ENCODE results near the gene WARS2.

The WARS2 gene

GRCh38 chr1:119093721-119094120 lies 46.7 kb downstream of the WARS2 start:
- H3K27ac ChIP-seq (ENCODE audit: low read depth, low read length, poor library complexity, severe bottlenecking) = no peak overlapping the region
- H3K4me1 ChIP-seq (ENCODE audit: insufficient read depth, low read length, severe bottlenecking) = no peaks in the 10 kb centered on the region
- TF ChIP-seq CTCF (IDR thresholded peaks at IDR 0.05; ENCODE audit: low read length) (no peak), EZH2 (IDR thresholded peaks at IDR 0.05; ENCODE audit: borderline replicate concordance, low read length) (no peak)
- no peaks in the 10 kb centered on the region for H3F3A ChIP-seq (ENCODE audit: insufficient read depth, low read length)
- H3K4me3 ChIP-seq (ENCODE audit: low read depth, low read length, poor library complexity, severe bottlenecking) = no peak overlapping the region
- H3K9ac ChIP-seq (ENCODE audit: low read length) = no peak overlapping the region
- no peaks in the 10 kb centered on the region for H4K20me1 ChIP-seq (ENCODE audit: insufficient read depth, low read length)
- no peaks in the 10 kb centered on the region for H3K79me2 ChIP-seq (ENCODE audit: insufficient read depth, low read length)
- no peaks in the 10 kb centered on the region for H3K27me3 ChIP-seq (ENCODE audit: insufficient read depth, low read length)
- H3K9me3 ChIP-seq (ENCODE audit: low read length) = peaks cover 5% of the 10 kb centered on the region
- H3K36me3 ChIP-seq (ENCODE audit: insufficient read depth, low read length) = no peaks in the 10 kb centered on the region
- no peaks in the 10 kb centered on the region for H3K9me2 ChIP-seq (ENCODE audit: low read depth, low read length)
- no peak overlapping the region for H3K4me2 ChIP-seq (ENCODE audit: low read length)
- H2AFZ ChIP-seq (ENCODE audit: low read length) = no peak overlapping the region

- H3K4me2 ChIP-seq (ENCODE audit: low read length) = no peak overlapping the region
- no peaks in the 10 kb centered on the region for H3K36me3 ChIP-seq (ENCODE audit: insufficient read depth, low read length)
- no peaks in the 10 kb centered on the region for H3F3A ChIP-seq (ENCODE audit: insufficient read depth, low read length)
- peaks cover 5% of the 10 kb centered on the region for H3K9me3 ChIP-seq (ENCODE audit: low read length)
- no peaks in the 10 kb centered on the region for H3K9me2 ChIP-seq (ENCODE audit: low read depth, low read length)
- H4K20me1 ChIP-seq (ENCODE audit: insufficient read depth, low read length) = no peaks in the 10 kb centered on the region
- no peak overlapping the region for H3K9ac ChIP-seq (ENCODE audit: low read length)
- no peak overlapping the region for H3K27ac ChIP-seq (ENCODE audit: low read depth, low read length, poor library complexity, severe bottlenecking)
- no peak overlapping the region for H3K4me3 ChIP-seq (ENCODE audit: low read depth, low read length, poor library complexity, severe bottlenecking)
- H2AFZ ChIP-seq (ENCODE audit: low read length) = no peak overlapping the region
- H3K27me3 ChIP-seq (ENCODE audit: insufficient read depth, low read length) = no peaks in the 10 kb centered on the region
- H3K4me1 ChIP-seq (ENCODE audit: insufficient read depth, low read length, severe bottlenecking) = no peaks in the 10 kb centered on the region
- TF ChIP-seq EZH2 (IDR thresholded peaks at IDR 0.05; ENCODE audit: borderline replicate concordance, low read length) (no peak), CTCF (IDR thresholded peaks at IDR 0.05; ENCODE audit: low read length) (no peak)
- H3K79me2 ChIP-seq (ENCODE audit: insufficient read depth, low read length) = no peaks in the 10 kb centered on the region
These were observed 48.8 kb downstream of the WARS2 start for GRCh38 chr1:119091618-119092017.

GRCh38 chr1:119090250-119090649 lies 50.2 kb downstream of the WARS2 start:
- Histone ChIP-seq H3K9me2 (ENCODE audit: low read depth, low read length) (no peaks in the 10 kb centered on the region), H2AFZ (ENCODE audit: low read length) (no peak overlapping the region), H3K9ac (ENCODE audit: low read length) (no peak overlapping the region), H3K27ac (ENCODE audit: low read depth, low read length, poor library complexity, severe bottlenecking) (no peak overlapping the region), H3F3A (ENCODE audit: insufficient read depth, low read length) (no peaks in the 10 kb centered on the region), H3K4me3 (ENCODE audit: low read depth, low read length, poor library complexity, severe bottlenecking) (no peak overlapping the region), H3K36me3 (ENCODE audit: insufficient read depth, low read length) (no peaks in the 10 kb centered on the region), H3K4me2 (ENCODE audit: low read length) (no peak overlapping the region), H3K27me3 (ENCODE audit: insufficient read depth, low read length) (no peaks in the 10 kb centered on the region), H3K4me1 (ENCODE audit: insufficient read depth, low read length, severe bottlenecking) (no peaks in the 10 kb centered on the region), H3K9me3 (ENCODE audit: low read length) (peaks cover 5% of the 10 kb centered on the region), H4K20me1 (ENCODE audit: insufficient read depth, low read length) (no peaks in the 10 kb centered on the region), H3K79me2 (ENCODE audit: insufficient read depth, low read length) (no peaks in the 10 kb centered on the region)
- TF ChIP-seq EZH2 (IDR thresholded peaks at IDR 0.05; ENCODE audit: borderline replicate concordance, low read length) (no peak), CTCF (IDR thresholded peaks at IDR 0.05; ENCODE audit: low read length) (no peak)

Data from OCI-LY1 (cell line).